Stimulated activated naive CD8-positive, alpha-beta T cell treated with anti-CD3 and anti-CD28 coated beads, Interleukin-15, Interleukin-2, amounts not matched to agents 100 ng/mL and 50 ng/mL, for 24 hours (primary cell): ENCODE data around the gene CXorf65.

Experiments used
- H3K27ac Mint-ChIP-seq: one replicate; pipeline ENCODE4 v1.8.0; 2021; ENCODE audit warnings: mild to moderate bottlenecking, mixed read lengths
- H3K27me3 Mint-ChIP-seq: one replicate; pipeline ENCODE4 v1.8.0; 2021; ENCODE audit warnings: mixed read lengths
- H3K36me3 Mint-ChIP-seq: one replicate; pipeline ENCODE4 v1.8.0; 2021; ENCODE audit warnings: low read depth, mixed read lengths
- H3K4me1 Mint-ChIP-seq: one replicate; pipeline ENCODE4 v1.8.0; 2021; ENCODE audit warnings: low read depth, mixed read lengths
- H3K4me3 Mint-ChIP-seq: one replicate; pipeline ENCODE4 v1.8.0; 2021; ENCODE audit warnings: mild to moderate bottlenecking, mixed read lengths
- H3K9me3 Mint-ChIP-seq: one replicate; pipeline ENCODE4 v1.8.0; 2021; ENCODE audit warnings: mixed read lengths

Gene CXorf65

GRCh38 chrX:71095981-71096759, 10.4 kb downstream of the CXorf65 start:
- H3K4me3 Mint-ChIP-seq: peak overlapping the region; percentile 97
- H3K27me3 Mint-ChIP-seq: no peaks in the 10 kb centered on the region
- no peaks in the 10 kb centered on the region for H3K9me3 Mint-ChIP-seq
- H3K27ac Mint-ChIP-seq: peak overlapping the region; percentile 91
- H3K36me3 Mint-ChIP-seq: no peaks in the 10 kb centered on the region
- peaks cover 28% of the 10 kb centered on the region for H3K4me1 Mint-ChIP-seq

- peak within 1 kb of the TSS; percentile 97 for H3K4me3 Mint-ChIP-seq
These were observed 11.0 kb downstream of the CXorf65 start, which contains the start of gene FOXO4 for GRCh38 chrX:71095555-71095980. Gene FOXO4, plus strand, starts transcription at chrX:71095851. Its CDS starts 678 bp downstream, at chrX:71096529.

GRCh38 chrX:71095033-71095432, 11.5 kb downstream of the CXorf65 start:
- H3K4me3 Mint-ChIP-seq: peak overlapping the region; percentile 97
- peak overlapping the region; percentile 86 for H3K27ac Mint-ChIP-seq
- no peaks in the 10 kb centered on the region for H3K9me3 Mint-ChIP-seq
- H3K4me1 Mint-ChIP-seq: peaks cover 25% of the 10 kb centered on the region
- no peaks in the 10 kb centered on the region for H3K36me3 Mint-ChIP-seq
- no peaks in the 10 kb centered on the region for H3K27me3 Mint-ChIP-seq

More at GRCh38 chrX:71095555-71095980, 11.0 kb downstream of the CXorf65 start, which contains the start of gene FOXO4:
- H3K27me3 Mint-ChIP-seq: no peaks in the 10 kb centered on the region
- peak within 1 kb of the TSS; percentile 91 for H3K27ac Mint-ChIP-seq
- no peaks in the 10 kb centered on the region for H3K9me3 Mint-ChIP-seq
- H3K4me1 Mint-ChIP-seq: peaks cover 25% of the 10 kb centered on the region
- no peaks in the 10 kb centered on the region for H3K36me3 Mint-ChIP-seq

- Mint-ChIP-seq H3K27me3 (no peaks in the 10 kb centered on the region), H3K36me3 (no peaks in the 10 kb centered on the region), H3K27ac (no peak overlapping the region), H3K9me3 (no peaks in the 10 kb centered on the region), H3K4me3 (no peak overlapping the region), H3K4me1 (peaks cover 3% of the 10 kb centered on the region)
These were observed 15.3 kb downstream of the CXorf65 start for GRCh38 chrX:71091263-71091662.

- Mint-ChIP-seq H3K27ac (no peak overlapping the region), H3K4me1 (no peaks in the 10 kb centered on the region), H3K36me3 (no peaks in the 10 kb centered on the region), H3K27me3 (no peaks in the 10 kb centered on the region), H3K9me3 (no peaks in the 10 kb centered on the region), H3K4me3 (no peak overlapping the region)
These were observed 20.6 kb downstream of the CXorf65 start for GRCh38 chrX:71085900-71086299.

GRCh38 chrX:71082822-71083221, 23.7 kb downstream of the CXorf65 start:
- Mint-ChIP-seq H3K36me3 (no peaks in the 10 kb centered on the region), H3K4me1 (no peaks in the 10 kb centered on the region), H3K4me3 (no peak overlapping the region)

GRCh38 chrX:71082124-71082647, 24.4 kb downstream of the CXorf65 start:
- H3K27ac Mint-ChIP-seq: no peak overlapping the region

More at GRCh38 chrX:71082822-71083221, 23.7 kb downstream of the CXorf65 start:
- Mint-ChIP-seq H3K9me3 (no peaks in the 10 kb centered on the region), H3K27me3 (no peaks in the 10 kb centered on the region), H3K27ac (no peak overlapping the region)

GRCh38 chrX:71081330-71082123, 25.0 kb downstream of the CXorf65 start:
- Mint-ChIP-seq H3K27ac (no peak overlapping the region), H3K4me1 (no peaks in the 10 kb centered on the region), H3K36me3 (no peaks in the 10 kb centered on the region), H3K9me3 (no peaks in the 10 kb centered on the region), H3K4me3 (no peak overlapping the region), H3K27me3 (no peaks in the 10 kb centered on the region)

More at GRCh38 chrX:71082124-71082647, 24.4 kb downstream of the CXorf65 start:
- no peaks in the 10 kb centered on the region for H3K4me1 Mint-ChIP-seq
- no peak overlapping the region for H3K4me3 Mint-ChIP-seq
- no peaks in the 10 kb centered on the region for H3K36me3 Mint-ChIP-seq
- no peaks in the 10 kb centered on the region for H3K9me3 Mint-ChIP-seq
- H3K27me3 Mint-ChIP-seq: no peaks in the 10 kb centered on the region

- Mint-ChIP-seq H3K36me3 (no peaks in the 10 kb centered on the region), H3K4me1 (peaks cover 10% of the 10 kb centered on the region), H3K4me3 (no peak overlapping the region), H3K27ac (no peak overlapping the region), H3K27me3 (no peaks in the 10 kb centered on the region), H3K9me3 (no peaks in the 10 kb centered on the region)
These were observed 36.0 kb downstream of the CXorf65 start for GRCh38 chrX:71070531-71070930.

- H3K36me3 Mint-ChIP-seq: peaks cover 8% of the 10 kb centered on the region
- H3K9me3 Mint-ChIP-seq: no peaks in the 10 kb centered on the region
- peak within 1 kb of the TSS; percentile 90 for H3K27ac Mint-ChIP-seq
These were observed 38.3 kb downstream of the CXorf65 start, which contains the start of gene SNX12 for GRCh38 chrX:71068044-71068918. Gene SNX12, minus strand, starts transcription at chrX:71068334. Its CDS starts 28 bp downstream, at chrX:71068306.

GRCh38 chrX:71067712-71068043, 38.9 kb downstream of the CXorf65 start:
- peaks cover 13% of the 10 kb centered on the region for H3K36me3 Mint-ChIP-seq
- H3K27ac Mint-ChIP-seq: peak overlapping the region; percentile 90
- peak overlapping the region; percentile 95 for H3K4me3 Mint-ChIP-seq
- H3K27me3 Mint-ChIP-seq: no peaks in the 10 kb centered on the region
- peaks cover 17% of the 10 kb centered on the region for H3K4me1 Mint-ChIP-seq
- H3K9me3 Mint-ChIP-seq: no peaks in the 10 kb centered on the region

More at GRCh38 chrX:71068044-71068918, 38.3 kb downstream of the CXorf65 start, which contains the start of gene SNX12:
- H3K4me1 Mint-ChIP-seq: peaks cover 17% of the 10 kb centered on the region
- peak within 1 kb of the TSS; percentile 95 for H3K4me3 Mint-ChIP-seq
- no peaks in the 10 kb centered on the region for H3K27me3 Mint-ChIP-seq

GRCh38 chrX:71067089-71067488, 39.5 kb downstream of the CXorf65 start:
- no peaks in the 10 kb centered on the region for H3K27me3 Mint-ChIP-seq
- H3K27ac Mint-ChIP-seq: no peak overlapping the region
- no peaks in the 10 kb centered on the region for H3K9me3 Mint-ChIP-seq
- peaks cover 17% of the 10 kb centered on the region for H3K36me3 Mint-ChIP-seq
- peak overlapping the region; percentile 95 for H3K4me3 Mint-ChIP-seq
- peaks cover 17% of the 10 kb centered on the region for H3K4me1 Mint-ChIP-seq

- H3K27me3 Mint-ChIP-seq: no peaks in the 10 kb centered on the region
- H3K4me1 Mint-ChIP-seq: peaks cover 42% of the 10 kb centered on the region
- H3K36me3 Mint-ChIP-seq: peaks cover 42% of the 10 kb centered on the region
- no peak overlapping the region for H3K4me3 Mint-ChIP-seq
- peak overlapping the region; percentile 45 for H3K27ac Mint-ChIP-seq
- no peaks in the 10 kb centered on the region for H3K9me3 Mint-ChIP-seq
These were observed 46.4 kb downstream of the CXorf65 start for GRCh38 chrX:71060127-71060526.
